AG10803 (cell line): Measurements from ENCODE around the gene HEATR1.

Experiments
- DNase-seq: peaks from one replicate; pipeline ENCODE4 v3.0.0; 2010; ENCODE audit warnings: low read depth
- H3K4me3 ChIP-seq: 2 replicates; pipeline ENCODE4 v1.5.1; 2011; ENCODE audit warnings: mild to moderate bottlenecking, low read length, control low read depth
- CTCF ChIP-seq: conservative IDR thresholded peaks from 2 replicates; pipeline ENCODE4 v1.5.1; 2011; ENCODE audit warnings: mild to moderate bottlenecking, low read length, control low read depth, inconsistent platforms

The HEATR1 gene

GRCh38 chr1:236530286-236530685, 74.0 kb downstream of the HEATR1 start:
- DNase-seq: no peak
- TF ChIP-seq CTCF: no peak
- H3K4me3 ChIP-seq: no peak overlapping the region

- no peak overlapping the region for H3K4me3 ChIP-seq
- no peak for TF ChIP-seq CTCF
- no peak for DNase-seq
Measured at GRCh38 chr1:236526079-236526478, 78.2 kb downstream of the HEATR1 start.

GRCh38 chr1:236524895-236525184, 79.5 kb downstream of the HEATR1 start:
- DNase-seq: no peak
- no peak for TF ChIP-seq CTCF
- peak overlapping the region; percentile 97 for H3K4me3 ChIP-seq

- DNase-seq: peak; percentile 91
- TF ChIP-seq CTCF: no peak
- H3K4me3 ChIP-seq: peak overlapping the region; percentile 97
Measured at GRCh38 chr1:236524142-236524894, 80.0 kb downstream of the HEATR1 start.

- no peak for TF ChIP-seq CTCF
- H3K4me3 ChIP-seq: peak within 1 kb of the TSS; percentile 97
- DNase-seq: peak; percentile 84
Measured at GRCh38 chr1:236523704-236524141, 80.6 kb downstream of the HEATR1 start, which contains the start of gene LGALS8. LGALS8 (plus strand) TSS chr1:236523982; CDS start chr1:236526071, 2,089 bp downstream.

GRCh38 chr1:236522937-236523703, 81.2 kb downstream of the HEATR1 start:
- TF ChIP-seq CTCF: no peak
- peak overlapping the region; percentile 97 for H3K4me3 ChIP-seq
- no peak for DNase-seq
